D721Med (cell line): ENCODE data around the gene ZNF683.

Source experiments
- DNase-seq: peaks from one replicate; pipeline ENCODE4 v3.0.0; 2011; ENCODE audit warnings: low spot score; ENCODE audit not compliant: insufficient read length
- FAIRE-seq: peaks from 2 replicates; lab custom pipeline; 2011; peaks lifted over from hg19 to GRCh38; lab: Jason Lieb, UNC
- TF ChIP-seq, protein P1 (sequence below): IDR thresholded peaks from 2 replicates; pipeline ENCODE4 v1.5.1; 2012; ENCODE audit warnings: mild to moderate bottlenecking, control low read depth; ENCODE audit not compliant: insufficient read depth; ENCODE audit errors: missing control alignments

Gene ZNF683

DNA sequence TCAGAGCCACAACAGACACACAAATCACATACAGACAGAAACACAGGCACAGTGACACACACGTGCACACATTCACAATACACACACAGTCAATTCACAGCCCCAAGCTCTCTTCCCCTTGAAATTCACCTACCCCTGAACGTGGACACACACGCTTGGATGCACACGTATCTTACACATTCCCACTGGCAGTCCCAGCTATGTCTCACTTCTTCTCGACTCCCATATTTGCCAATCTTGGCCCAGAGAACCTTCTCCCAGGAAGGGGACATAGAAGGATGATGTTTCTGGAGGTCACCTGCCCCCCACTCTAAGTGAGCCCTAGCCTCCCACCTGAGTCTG is 20.2 kb downstream of the ZNF683 start:
- DNase-seq (no peak), FAIRE-seq (no peak)
- TF ChIP-seq, protein P1, sequence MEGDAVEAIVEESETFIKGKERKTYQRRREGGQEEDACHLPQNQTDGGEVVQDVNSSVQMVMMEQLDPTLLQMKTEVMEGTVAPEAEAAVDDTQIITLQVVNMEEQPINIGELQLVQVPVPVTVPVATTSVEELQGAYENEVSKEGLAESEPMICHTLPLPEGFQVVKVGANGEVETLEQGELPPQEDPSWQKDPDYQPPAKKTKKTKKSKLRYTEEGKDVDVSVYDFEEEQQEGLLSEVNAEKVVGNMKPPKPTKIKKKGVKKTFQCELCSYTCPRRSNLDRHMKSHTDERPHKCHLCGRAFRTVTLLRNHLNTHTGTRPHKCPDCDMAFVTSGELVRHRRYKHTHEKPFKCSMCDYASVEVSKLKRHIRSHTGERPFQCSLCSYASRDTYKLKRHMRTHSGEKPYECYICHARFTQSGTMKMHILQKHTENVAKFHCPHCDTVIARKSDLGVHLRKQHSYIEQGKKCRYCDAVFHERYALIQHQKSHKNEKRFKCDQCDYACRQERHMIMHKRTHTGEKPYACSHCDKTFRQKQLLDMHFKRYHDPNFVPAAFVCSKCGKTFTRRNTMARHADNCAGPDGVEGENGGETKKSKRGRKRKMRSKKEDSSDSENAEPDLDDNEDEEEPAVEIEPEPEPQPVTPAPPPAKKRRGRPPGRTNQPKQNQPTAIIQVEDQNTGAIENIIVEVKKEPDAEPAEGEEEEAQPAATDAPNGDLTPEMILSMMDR = no peak

DNA sequence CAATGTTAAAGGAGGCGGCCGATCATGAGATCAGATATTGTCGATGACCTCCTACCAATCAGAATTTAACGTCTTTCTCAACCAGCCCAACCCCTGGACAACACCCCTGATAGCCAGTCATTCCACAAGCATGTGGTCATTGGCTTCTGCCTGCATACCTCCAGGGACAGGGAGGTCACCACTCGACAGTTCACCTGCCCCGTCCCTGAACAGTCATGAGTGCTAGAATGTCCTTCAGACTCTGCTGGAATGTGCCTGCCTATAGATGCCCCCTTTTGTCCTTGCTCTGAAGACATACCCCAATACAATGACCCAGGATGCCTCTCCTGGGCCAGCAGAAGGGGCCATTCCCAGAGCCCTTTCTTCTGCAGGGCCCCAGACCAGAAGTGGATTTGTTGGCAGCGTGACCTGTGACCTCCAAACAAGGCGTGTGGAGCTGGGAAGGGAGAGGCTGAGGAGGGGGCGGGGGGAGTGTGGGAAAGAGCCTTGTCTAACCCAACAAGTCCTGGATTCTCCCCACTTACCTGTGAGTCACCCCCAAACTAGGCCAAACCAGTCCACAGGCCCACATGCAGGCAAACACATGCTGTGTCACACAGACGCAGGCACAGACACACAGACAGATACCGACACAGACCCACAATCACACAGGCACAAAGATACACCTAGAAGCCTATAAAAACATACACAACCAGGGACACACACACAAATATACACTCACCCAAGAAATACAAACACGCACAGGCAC is 20.8 kb downstream of the ZNF683 start:
- DNase-seq (no peak), FAIRE-seq (no peak)
- TF ChIP-seq, protein P1 = no peak

DNA sequence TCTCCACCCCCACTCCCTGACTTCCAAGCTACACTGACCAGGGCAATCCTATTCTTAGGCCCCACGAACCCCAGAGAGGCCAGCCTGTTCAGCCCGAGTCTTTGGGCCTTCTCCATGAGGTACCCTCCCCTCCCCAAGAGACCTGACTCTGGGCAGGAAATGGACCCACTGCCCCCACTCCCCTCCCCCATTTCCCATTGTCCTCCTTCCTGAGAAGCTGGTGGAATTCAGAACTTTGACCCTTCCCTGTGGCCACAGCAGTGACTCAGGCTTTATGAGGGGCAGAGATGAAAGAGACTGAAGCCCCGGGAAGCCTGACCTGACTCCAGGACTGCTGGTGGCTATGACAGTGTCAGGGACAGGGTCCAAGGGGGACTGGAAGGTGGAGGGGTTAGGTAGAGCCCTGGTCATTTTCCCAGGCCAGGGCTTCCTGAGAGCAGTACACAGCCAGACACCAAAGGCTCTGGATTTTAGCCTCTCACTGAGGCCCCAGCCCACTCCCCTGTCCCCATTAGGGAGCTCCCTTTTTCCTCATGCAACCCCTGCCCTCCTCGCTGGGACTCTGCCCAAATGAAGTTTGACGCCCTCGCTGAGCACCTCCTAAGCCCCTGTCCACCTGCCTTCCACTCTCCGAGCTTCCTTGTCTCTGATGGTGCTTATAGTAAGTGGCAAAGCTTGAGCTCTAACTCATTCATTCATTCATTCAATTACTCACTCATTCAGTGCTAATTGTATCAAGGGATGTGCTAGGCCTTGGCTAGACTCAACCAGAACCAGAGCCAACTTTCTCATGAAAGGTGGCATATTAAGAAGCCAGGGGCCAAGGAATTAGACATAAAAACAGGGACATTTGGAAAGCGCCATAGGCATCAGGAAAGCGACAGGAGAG is 21.6 kb downstream of the ZNF683 start:
- TF ChIP-seq, protein P1 = no peak
- no peak for FAIRE-seq
- DNase-seq = no peak

DNA sequence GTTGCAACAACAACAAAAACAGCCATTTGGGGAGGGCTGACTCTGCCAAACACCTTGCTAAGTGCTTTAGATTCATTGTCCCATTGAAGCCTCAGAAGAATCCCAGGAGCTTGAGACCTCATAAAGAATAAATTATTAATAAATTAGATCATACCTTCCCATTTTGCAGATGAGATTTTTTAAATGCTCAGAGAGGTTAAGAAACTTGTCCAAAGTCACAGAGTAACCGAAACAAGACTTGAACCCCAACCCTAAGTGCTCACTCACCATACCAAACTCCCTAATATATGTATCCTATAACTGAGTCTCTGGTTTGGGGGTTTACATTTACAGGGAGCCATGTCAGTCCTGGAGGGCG is 22.2 kb downstream of the ZNF683 start:
- TF ChIP-seq, protein P1 = no peak
- FAIRE-seq = no peak
- DNase-seq = no peak

DNA sequence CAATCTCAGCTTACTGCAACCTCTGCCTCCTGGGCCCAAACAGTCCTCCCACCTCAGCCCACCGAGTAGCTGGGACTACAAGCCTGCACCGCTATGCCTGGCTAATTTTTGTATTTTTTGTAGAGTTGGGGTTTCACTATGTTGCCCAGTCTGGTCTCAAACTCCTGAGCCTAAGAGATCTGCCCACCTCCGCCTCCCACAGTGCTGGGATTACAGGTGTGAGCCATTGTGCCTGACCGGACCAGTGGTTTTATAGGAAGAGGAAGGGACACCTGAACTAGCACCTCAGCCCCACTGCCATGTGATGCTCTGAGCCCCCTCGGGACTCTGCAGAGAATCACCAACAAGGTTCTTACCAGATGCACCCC is 22.7 kb downstream of the ZNF683 start:
- TF ChIP-seq, protein P1 = no peak
- DNase-seq = no peak
- FAIRE-seq = no peak

DNA sequence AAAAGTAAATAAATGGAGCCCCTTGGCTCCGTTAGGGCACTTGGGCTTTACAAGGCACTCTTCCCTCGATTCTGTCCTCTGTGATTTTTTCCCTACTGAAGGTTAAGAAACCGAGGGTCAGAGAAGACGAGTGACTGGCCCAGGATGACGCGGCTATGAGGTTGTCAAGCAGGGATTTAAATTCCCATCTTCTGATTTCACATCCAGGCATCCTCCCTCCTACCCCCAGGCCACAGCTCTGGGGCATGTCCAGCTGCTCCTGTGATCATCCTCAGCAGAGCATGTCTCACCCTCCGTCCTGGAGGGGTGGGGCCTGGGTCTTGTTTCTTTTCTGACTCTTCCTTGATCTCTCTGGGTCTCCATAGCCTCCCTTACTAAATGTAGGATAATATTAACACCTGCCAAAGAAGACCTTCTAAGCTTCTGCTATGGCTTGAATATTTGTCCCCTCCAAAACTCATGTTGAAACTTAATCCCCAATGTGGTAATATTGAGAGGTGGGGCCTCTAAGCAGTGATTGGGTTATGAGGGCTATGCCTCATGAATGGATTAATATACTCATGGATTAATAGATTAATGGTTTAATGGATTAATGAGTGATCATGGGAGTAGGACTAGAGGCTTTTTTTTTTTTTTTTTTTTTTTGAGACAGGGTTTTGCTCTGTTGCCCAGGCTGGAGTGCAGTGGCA is 23.2 kb downstream of the ZNF683 start:
- DNase-seq = no peak
- FAIRE-seq = no peak

More for the DNA sequence above, 23.2 kb downstream of the ZNF683 start:
- TF ChIP-seq, protein P1 = no peak
